ENCODE data around the gene PAM16.
"Not testable (repeated sequence)": the region's sequence is repeated elsewhere in the genome, so short reads cannot be mapped to it uniquely, and the experiment has no call there.

PAM16 gene

GRCh38 chr16:4350365-4350786, 745 bp downstream of the PAM16 start:
- no peak for DNase-seq

- DNase-seq, result no peak
Measured at GRCh38 chr16:4349332-4349731, 1.8 kb downstream of the PAM16 start.

- DNase-seq, result no peak
Measured at GRCh38 chr16:4347765-4348509, 3.2 kb downstream of the PAM16 start.

- no peak for DNase-seq
Measured at GRCh38 chr16:4347010-4347409, 4.1 kb downstream of the PAM16 start.

GRCh38 chr16:4345836-4346781, 5.0 kb downstream of the PAM16 start:
- DNase-seq, result no peak

GRCh38 chr16:4344983-4345835, 5.9 kb downstream of the PAM16 start:
- no peak for DNase-seq

GRCh38 chr16:4344300-4344982, 6.7 kb downstream of the PAM16 start:
- DNase-seq, result not testable (repeated sequence)

GRCh38 chr16:4342866-4343744, 8.0 kb downstream of the PAM16 start:
- no peak for DNase-seq

GRCh38 chr16:4341250-4341649, 9.9 kb downstream of the PAM16 start:
- DNase-seq, result no peak

- DNase-seq, result no peak
Measured at GRCh38 chr16:4340443-4340842, 10.7 kb downstream of the PAM16 start.

GRCh38 chr16:4339909-4340308, 11.2 kb downstream of the PAM16 start:
- no peak for DNase-seq

GRCh38 chr16:4339455-4339854, 11.7 kb downstream of the PAM16 start:
- no peak for DNase-seq

GRCh38 chr16:4338712-4339299, 12.3 kb downstream of the PAM16 start:
- DNase-seq, result no peak

GRCh38 chr16:4338125-4338582, 13.0 kb downstream of the PAM16 start:
- DNase-seq, result no peak

- no peak for DNase-seq
Measured at GRCh38 chr16:4337540-4338088, 13.5 kb downstream of the PAM16 start.

- no peak for DNase-seq
Measured at GRCh38 chr16:4336701-4337539, 14.2 kb downstream of the PAM16 start.

- DNase-seq, result no peak
Measured at GRCh38 chr16:4334724-4335495, 16.2 kb downstream of the PAM16 start.

GRCh38 chr16:4333714-4334113, 17.4 kb downstream of the PAM16 start:
- DNase-seq, result not testable (repeated sequence)

- no peak for DNase-seq
Measured at GRCh38 chr16:4333308-4333638, 17.8 kb downstream of the PAM16 start.
